Midbrain (tissue), 1 donor: Measurements from ENCODE around the gene DEFB113.

ENCODE experiments used
- DNase-seq: peaks from one replicate; lab custom pipeline; 2025; lab: John Stamatoyannopoulos, UW

DEFB113 gene

DNA sequence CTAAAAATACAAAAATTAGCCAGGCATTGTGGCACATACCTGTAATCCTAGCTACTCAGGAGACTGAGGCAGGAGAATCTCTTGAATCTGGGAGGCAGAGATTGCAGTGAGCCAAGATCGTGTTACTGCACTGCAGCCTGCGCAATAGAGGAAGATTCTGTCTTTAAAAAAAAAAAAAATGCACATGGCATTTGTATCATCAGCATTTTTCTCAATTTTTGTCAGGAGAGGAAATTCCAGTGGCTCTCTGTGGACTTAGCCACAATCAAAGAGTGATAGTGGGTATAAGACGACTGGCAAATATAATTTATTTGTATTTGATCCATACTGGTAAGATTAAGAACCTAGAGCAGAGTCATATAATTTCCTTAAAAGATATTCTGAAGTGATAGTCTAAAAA, 34.0 kb downstream of the DEFB113 start:
- DNase-seq = no peak

DNA sequence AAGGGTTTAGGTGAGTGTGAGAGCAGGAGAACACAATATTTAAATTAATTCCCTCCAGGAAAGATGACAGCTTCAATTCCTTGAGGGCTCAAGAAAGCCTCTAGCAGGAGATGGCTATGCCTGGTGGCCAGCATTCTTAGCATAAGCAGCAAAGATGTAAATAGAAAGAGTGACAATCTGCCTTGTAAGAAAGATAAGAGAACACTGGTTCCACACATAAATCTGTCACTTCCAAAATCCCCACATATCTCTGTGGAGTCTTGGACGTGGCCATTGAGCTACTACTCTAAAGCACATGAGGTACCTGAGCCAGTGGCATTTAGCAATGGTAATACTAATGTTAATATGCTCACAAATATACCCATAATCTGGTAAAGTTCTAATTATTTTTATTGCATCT, 34.7 kb downstream of the DEFB113 start:
- DNase-seq = no peak

DNA sequence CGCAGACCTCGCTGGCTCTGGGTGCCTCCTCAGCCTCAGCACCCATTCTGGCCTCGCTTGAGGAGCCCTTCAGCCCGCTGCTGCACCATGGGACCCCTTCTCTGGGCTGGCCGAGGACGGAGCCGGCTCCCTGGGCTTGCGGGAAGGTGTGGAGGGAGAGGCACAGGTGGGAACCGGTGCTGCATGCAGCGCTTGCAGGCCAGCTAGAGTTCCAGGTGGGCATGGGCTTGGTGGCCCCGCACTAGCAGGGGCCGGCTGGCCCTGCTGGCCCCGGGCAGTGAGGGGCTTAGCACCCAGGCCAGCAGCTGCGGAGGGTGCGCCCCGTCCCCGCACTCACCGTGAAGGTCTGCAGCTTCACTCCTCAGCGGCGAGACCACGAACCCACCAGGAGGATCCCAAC, 35.9 kb downstream of the DEFB113 start:
- no peak for DNase-seq

DNA sequence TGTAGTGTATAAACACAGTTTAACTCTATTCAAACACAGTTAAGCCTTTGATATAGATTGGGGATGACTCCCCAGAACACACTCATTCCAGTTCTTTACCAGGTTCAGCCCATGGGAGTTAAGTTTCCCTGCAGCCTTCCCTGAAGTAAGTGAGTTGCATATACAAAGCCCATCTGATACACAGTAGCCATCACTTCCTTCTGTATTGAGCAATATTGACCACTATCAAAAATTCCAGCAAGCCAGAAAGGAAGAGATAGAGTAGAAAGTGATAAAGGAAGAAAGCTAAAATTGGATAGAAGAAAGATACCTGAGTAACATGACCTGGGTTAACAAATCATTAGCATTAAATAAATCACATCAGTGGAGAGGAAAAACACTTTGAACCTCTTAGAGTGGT, 40.1 kb downstream of the DEFB113 start:
- DNase-seq = no peak

DNA sequence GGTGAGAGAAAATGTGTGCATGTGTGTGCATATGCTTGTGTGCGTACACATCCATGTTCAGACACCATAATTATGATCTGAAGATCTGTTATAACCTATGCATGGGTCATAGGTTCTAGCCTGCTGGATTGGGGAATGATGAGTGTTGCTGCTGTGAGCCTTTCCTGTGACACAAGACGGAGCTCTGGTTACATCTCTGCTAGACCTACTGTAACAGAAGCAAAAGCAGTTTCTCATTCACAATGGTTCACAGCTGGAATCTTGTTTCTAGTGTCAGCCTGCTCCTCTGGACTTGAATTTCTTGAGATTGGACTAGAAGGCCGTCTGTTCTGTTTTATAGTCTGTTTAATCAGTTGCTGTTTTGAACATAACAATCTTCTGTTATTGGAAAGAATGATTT, 45.6 kb downstream of the DEFB113 start:
- DNase-seq = no peak

DNA sequence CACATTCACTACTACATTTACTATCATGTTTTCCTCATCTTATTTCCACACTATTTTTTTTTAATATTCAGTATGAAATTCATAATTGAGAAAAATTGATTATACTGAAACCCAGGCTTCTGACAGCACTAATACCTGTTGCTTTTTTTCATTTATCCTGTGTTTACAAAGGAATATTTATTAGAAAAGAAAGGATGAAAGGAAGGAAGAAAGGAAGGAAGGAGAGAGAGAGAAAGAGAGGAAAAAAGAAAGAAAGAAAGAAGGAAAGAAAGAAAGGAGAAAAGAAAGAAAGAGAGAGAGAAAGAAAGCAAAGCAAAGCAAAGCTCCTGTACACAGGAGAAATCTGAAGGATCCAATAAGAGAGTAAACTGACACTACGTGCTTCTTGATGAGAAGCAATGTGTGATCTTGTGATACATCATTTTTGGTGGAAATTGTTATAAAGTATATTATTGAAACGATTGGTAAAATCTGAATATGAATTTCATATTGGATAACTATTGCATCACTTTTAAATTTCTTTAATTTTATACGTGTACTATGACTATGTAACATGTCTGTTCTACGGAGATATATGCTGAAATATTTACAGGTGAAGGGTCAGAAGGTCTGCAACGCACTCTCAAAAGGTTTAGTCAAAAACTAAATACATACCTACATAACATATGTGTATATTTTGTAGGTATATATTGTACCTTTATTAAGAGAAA, 49.3 kb downstream of the DEFB113 start:
- DNase-seq = no peak

DNA sequence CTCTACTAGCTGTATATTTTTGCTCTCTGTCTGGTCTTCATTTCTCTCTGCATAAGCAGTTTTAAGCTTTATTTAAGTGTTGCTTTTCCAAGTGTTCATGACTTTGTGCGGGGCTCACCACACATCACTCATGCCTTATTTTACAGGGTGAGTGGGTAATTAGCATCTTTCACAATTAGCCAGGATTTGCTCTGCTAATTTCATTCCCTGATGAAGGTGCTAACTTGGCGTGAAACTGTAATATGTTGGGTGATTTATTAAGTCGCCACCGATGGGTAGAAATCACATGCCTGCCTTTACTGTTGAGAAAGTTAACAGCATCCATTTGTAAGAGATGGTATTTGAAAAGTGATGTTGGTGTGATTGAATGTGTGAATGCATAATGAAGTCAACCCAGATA, 50.2 kb downstream of the DEFB113 start:
- no peak for DNase-seq

DNA sequence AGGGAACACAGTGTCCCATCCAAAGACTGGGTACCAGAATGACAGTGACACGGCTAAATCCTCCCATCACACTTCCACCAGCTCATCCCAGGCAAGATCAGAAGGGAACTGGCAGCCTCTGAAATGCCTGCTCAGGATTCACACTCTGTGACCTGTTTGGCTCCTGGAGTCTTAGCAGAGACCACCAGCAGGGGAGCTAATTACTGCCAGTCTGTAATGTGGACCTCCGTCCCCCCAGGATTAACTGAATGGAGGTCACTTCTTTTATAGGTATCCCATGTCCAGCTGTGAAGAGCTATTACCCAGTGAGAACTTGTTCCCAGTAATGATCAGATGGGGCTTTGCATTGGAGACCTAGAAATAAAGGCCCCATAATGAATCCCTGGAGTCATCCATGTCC, 50.6 kb downstream of the DEFB113 start:
- no peak for DNase-seq
